NCI-H1105 (cell line): ENCODE data around the gene RRAGA.
"Not testable (repeated sequence)": the region's sequence is repeated elsewhere in the genome, so short reads cannot be mapped to it uniquely, and the experiment has no call there.

Experiments
- DNase-seq: peaks from one replicate; lab custom pipeline; 2025; lab: John Stamatoyannopoulos, UW

Gene RRAGA

GRCh38 chr9:19048966-19049916, at the start of gene RRAGA:
TSS of gene RRAGA (plus strand) at chr9:19049427. CDS start at chr9:19049660, 233 bp downstream.
- peak; percentile 88 for DNase-seq

- DNase-seq, result no peak
Measured at GRCh38 chr9:19000133-19000532, 49.1 kb upstream of the RRAGA start.

- DNase-seq, result no peak
Measured at GRCh38 chr9:19009391-19009965, 39.7 kb upstream of the RRAGA start.

GRCh38 chr9:19018201-19018600, 31.0 kb upstream of the RRAGA start:
- DNase-seq, result no peak

GRCh38 chr9:19020886-19021455, 28.3 kb upstream of the RRAGA start:
- DNase-seq, result no peak

- not testable (repeated sequence) for DNase-seq
Measured at GRCh38 chr9:19021649-19022048, 27.6 kb upstream of the RRAGA start.

- no peak for DNase-seq
Measured at GRCh38 chr9:19022206-19022605, 27.0 kb upstream of the RRAGA start.

- DNase-seq, result no peak
Measured at GRCh38 chr9:19023078-19023477, 26.1 kb upstream of the RRAGA start.

- DNase-seq, result no peak
Measured at GRCh38 chr9:19026375-19026774, 22.9 kb upstream of the RRAGA start.

GRCh38 chr9:19027825-19028224, 21.4 kb upstream of the RRAGA start:
- no peak for DNase-seq

GRCh38 chr9:19028835-19029451, 20.3 kb upstream of the RRAGA start:
- peak; percentile 29 for DNase-seq

- no peak for DNase-seq
Measured at GRCh38 chr9:19030899-19031298, 18.3 kb upstream of the RRAGA start.

GRCh38 chr9:19032406-19032805, 16.8 kb upstream of the RRAGA start:
- no peak for DNase-seq

GRCh38 chr9:19033015-19033414, 16.2 kb upstream of the RRAGA start, which contains the start of gene SAXO1:
TSS of gene SAXO1 (minus strand) at chr9:19033209. CDS start at chr9:19032908, 301 bp downstream.
- no peak for DNase-seq

- DNase-seq, result no peak
Measured at GRCh38 chr9:19036611-19037010, 12.6 kb upstream of the RRAGA start.

GRCh38 chr9:19049917-19050636, 850 bp downstream of the RRAGA start:
- DNase-seq, result no peak

- DNase-seq, result no peak
Measured at GRCh38 chr9:19050637-19051591, 1.7 kb downstream of the RRAGA start.

GRCh38 chr9:19057033-19057432, 7.8 kb downstream of the RRAGA start:
- no peak for DNase-seq

GRCh38 chr9:19074229-19074628, 25.0 kb downstream of the RRAGA start:
- no peak for DNase-seq

- DNase-seq, result no peak
Measured at GRCh38 chr9:19074836-19075235, 25.6 kb downstream of the RRAGA start.

GRCh38 chr9:19085295-19085694, 36.1 kb downstream of the RRAGA start:
- no peak for DNase-seq
